GM21528 (cell line): ENCODE results near the gene GLMN.

Experiments
- ATAC-seq: cut with Tn5 transposase; IDR thresholded peaks from one replicate; pipeline ENCODE4 v1.9.1; 2021; ENCODE audit warnings: mild to moderate bottlenecking, moderate library complexity; ENCODE audit not compliant: unreplicated experiment, low FRiP score

Gene GLMN, protein sequence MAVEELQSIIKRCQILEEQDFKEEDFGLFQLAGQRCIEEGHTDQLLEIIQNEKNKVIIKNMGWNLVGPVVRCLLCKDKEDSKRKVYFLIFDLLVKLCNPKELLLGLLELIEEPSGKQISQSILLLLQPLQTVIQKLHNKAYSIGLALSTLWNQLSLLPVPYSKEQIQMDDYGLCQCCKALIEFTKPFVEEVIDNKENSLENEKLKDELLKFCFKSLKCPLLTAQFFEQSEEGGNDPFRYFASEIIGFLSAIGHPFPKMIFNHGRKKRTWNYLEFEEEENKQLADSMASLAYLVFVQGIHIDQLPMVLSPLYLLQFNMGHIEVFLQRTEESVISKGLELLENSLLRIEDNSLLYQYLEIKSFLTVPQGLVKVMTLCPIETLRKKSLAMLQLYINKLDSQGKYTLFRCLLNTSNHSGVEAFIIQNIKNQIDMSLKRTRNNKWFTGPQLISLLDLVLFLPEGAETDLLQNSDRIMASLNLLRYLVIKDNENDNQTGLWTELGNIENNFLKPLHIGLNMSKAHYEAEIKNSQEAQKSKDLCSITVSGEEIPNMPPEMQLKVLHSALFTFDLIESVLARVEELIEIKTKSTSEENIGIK

GRCh38 chr1:92298573-92299476 lies at the start of gene GLMN, which contains the start of gene RPAP2:
GLMN (minus strand) TSS chr1:92298987; CDS start chr1:92297999, 988 bp downstream.
RPAP2 (plus strand) TSS chr1:92299059; CDS start chr1:92299074, 15 bp downstream.
- peak; percentile 98 for ATAC-seq

- ATAC-seq, result no peak
These were observed 48.3 kb upstream of the GLMN start for GRCh38 chr1:92346866-92347640.

- no peak for ATAC-seq
These were observed 44.3 kb upstream of the GLMN start for GRCh38 chr1:92343061-92343460.

GRCh38 chr1:92342401-92342800 lies 43.6 kb upstream of the GLMN start:
- no peak for ATAC-seq

- ATAC-seq, result no peak
These were observed 41.4 kb upstream of the GLMN start for GRCh38 chr1:92340154-92340553.

DNA sequence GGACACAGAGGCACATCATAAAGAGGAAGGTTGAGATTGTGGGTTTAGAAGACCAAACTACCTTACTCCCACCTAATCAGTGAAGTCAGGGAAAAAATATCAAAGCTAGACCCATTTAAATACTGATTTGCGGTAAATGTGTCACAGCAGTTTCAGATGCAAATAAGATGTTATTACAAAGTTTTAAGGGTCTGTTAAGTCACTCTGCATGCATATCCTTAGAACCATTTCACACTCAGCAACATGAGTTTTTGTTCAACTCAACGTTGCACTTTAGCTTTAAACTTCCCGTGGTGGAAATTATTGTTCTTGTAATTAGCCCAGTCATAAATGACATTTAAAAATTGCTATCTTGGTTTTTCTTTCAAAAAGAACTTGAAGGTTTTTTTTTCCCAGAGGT lies 34.9 kb upstream of the GLMN start:
- ATAC-seq, result no peak

- no peak for ATAC-seq
These were observed 30.8 kb upstream of the GLMN start for GRCh38 chr1:92329347-92330129.

GRCh38 chr1:92327794-92328193 lies 29.0 kb upstream of the GLMN start:
- ATAC-seq, result no peak

DNA sequence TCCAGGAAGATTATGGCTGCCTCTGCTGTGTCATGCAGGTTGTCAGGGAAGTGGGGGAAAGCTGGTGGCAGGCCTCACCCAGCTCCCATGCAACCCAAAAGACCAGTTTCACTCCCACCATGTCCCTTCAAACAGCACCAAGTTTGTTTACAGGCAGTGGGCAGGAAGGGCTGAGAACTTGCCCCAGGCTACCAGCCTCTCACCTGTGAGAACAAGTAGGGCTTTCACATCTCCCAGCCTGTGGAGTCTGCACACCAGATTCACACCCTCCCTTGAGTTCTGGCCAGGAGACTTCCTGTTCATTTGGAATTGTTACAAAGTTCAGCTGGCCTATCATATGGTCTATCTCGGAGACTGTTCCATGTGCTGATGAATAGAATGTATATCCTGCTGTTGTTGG lies 27.9 kb upstream of the GLMN start:
- ATAC-seq, result no peak

GRCh38 chr1:92324784-92325183 lies 26.0 kb upstream of the GLMN start:
- no peak for ATAC-seq

GRCh38 chr1:92323473-92324453 lies 25.0 kb upstream of the GLMN start:
- no peak for ATAC-seq

- no peak for ATAC-seq
These were observed 19.2 kb upstream of the GLMN start for GRCh38 chr1:92317836-92318493.

DNA sequence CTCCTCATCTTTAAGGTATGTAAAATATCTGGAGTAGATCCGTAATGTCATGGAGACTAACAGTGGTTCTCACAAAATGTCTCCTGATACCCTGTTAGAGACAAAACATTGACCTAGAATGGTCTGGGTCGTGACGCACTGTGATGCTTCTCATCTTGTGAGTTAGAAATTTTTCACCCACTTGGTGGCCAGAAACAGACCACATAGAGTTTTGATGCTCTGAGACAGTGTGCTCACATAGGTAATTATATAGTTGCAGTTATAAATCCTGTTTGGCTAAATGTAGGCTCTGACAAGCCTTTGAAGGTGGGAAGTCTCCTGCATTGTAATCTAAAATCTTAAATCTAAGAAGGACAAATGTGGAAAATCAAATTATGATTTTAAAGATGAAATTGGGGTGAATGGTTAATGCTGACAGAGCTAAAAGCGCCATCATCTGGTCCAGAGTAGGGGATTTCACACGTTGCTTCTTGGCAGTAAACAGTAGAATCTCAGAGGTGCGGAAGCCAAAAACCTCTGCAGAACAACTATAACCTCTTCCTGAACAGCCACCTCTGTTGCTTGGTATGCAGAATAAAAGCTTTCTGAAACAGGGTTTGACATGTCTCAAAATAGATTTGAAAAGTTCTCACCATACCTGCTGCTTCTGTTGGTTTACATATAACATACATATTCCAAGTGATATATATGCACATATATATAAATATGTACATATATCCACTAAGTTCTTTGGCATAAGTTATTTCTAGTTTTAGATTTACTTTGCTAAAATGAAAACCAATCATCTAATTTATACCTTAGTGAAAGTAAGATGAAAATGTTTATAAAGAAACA lies 17.2 kb upstream of the GLMN start:
- no peak for ATAC-seq

DNA sequence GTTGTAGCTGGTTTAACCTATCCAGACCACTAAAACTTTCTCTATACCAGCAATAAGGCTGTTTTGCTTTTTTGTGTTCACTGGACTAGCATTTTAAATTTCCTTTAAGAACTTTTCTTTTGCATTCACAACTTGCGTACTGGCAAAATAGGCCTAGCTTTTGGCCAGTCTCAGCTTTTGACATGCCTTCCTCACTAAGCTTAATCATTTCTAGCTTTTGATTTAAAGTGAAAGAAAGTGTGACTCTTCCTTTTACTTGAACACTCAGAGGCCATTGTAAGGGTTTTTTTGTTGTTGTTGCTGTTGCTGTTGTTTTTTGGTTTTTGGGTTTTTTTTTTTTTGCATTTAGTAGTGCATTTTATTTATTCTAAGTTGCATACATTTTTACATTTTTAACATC lies 15.2 kb upstream of the GLMN start:
- no peak for ATAC-seq

DNA sequence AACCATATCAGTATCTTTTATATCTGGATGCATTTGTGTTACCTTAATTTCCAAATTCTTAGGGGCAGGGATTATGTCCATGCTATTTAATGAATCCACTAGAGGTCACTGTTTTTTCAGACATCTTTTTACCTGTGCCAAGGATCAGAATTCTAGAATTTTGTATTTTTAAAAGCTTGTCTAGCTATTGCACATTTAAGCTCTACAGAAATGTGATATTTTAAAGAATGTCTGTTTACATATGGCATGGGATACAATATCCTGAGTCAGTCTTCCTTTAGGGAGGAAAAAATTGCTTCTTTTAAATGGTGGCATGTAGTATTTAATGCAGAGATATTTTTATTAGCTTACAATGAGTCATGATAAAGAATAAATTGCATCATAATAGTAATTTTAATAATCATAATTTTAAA lies 11.4 kb upstream of the GLMN start:
- ATAC-seq, result peak; percentile 65

DNA sequence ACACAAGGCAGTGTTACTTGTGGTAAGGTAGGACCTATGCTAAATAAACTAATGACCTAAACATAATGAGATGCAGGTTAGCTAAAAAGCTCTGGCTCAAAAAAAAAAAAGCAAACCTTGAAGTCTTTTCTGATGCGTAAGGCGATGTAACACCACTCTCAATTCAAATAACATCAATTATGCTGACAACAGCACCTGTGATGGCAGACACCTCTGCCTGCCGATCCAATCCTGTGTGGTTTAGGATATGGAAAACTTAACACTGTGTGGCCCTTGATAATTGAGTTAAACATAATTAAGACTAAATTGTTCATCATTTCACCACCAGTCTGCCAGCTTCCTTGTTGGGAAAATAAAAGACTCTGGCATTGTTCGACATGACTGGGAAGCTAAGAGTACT lies 9.2 kb upstream of the GLMN start:
- ATAC-seq, result no peak

GRCh38 chr1:92306020-92306419 lies 7.2 kb upstream of the GLMN start:
- ATAC-seq, result no peak
